Measurements from ENCODE around the gene RAB15. TPM values are rescaled to one million over a fixed set of nuclear protein-coding genes. Genes with fewer than 3 reads are reported as not detected.

The RAB15 gene
- polyA plus RNA-seq, 1 experiment = 7.7 TPM

GRCh38 chr14:64966976-64967375 lies 5.2 kb downstream of the RAB15 start:
- DNase-seq (ENCODE audit: low read depth) = no peak
- Histone ChIP-seq H3K4me3 (ENCODE audit: low read depth, low read length) (no peak overlapping the region), H3K27me3 (ENCODE audit: control insufficient read depth, insufficient read depth, low read length) (no peaks in the 10 kb centered on the region), H3K36me3 (ENCODE audit: control insufficient read depth, insufficient read depth, low read length) (no peaks in the 10 kb centered on the region)
- POLR2A ChIA-PET = no interaction called here
- TF ChIP-seq CTCF (IDR thresholded peaks at IDR 0.05; ENCODE audit: insufficient read depth, low read depth, low read length) = no peak
- CTCF ChIA-PET = no interaction called here

- no peak for DNase-seq (ENCODE audit: low read depth)
- Histone ChIP-seq H3K27me3 (ENCODE audit: control insufficient read depth, insufficient read depth, low read length) (no peaks in the 10 kb centered on the region), H3K36me3 (ENCODE audit: control insufficient read depth, insufficient read depth, low read length) (no peaks in the 10 kb centered on the region), H3K4me3 (ENCODE audit: low read depth, low read length) (no peak overlapping the region)
- no peak for TF ChIP-seq CTCF (IDR thresholded peaks at IDR 0.05; ENCODE audit: insufficient read depth, low read depth, low read length)
- ChIA-PET CTCF (interaction anchor here (1.9 kb wide), 1 partner anchor 142 kb away, joined by 5 read pairs; no protein-coding TSS in a partner anchor), POLR2A (no interaction called here)
These were observed 6.7 kb downstream of the RAB15 start for GRCh38 chr14:64965356-64966000.

- no peak overlapping the region for H3K4me3 ChIP-seq (ENCODE audit: low read depth, low read length)
- no peak for TF ChIP-seq CTCF (IDR thresholded peaks at IDR 0.05; ENCODE audit: insufficient read depth, low read depth, low read length)
- DNase-seq (ENCODE audit: low read depth) = no peak
- no peaks in the 10 kb centered on the region for H3K36me3 ChIP-seq (ENCODE audit: control insufficient read depth, insufficient read depth, low read length)
- ChIA-PET POLR2A (no interaction called here), CTCF (interaction anchor here (1.0 kb wide), 1 partner anchor 18 kb away, joined by 3 read pairs; no protein-coding TSS in a partner anchor)
- H3K27me3 ChIP-seq (ENCODE audit: control insufficient read depth, insufficient read depth, low read length) = no peaks in the 10 kb centered on the region
These were observed 8.5 kb downstream of the RAB15 start for GRCh38 chr14:64963611-64964010.

GRCh38 chr14:64960762-64961276 lies 11.3 kb downstream of the RAB15 start:
- no peak for DNase-seq (ENCODE audit: low read depth)
- no peak for TF ChIP-seq CTCF (IDR thresholded peaks at IDR 0.05; ENCODE audit: insufficient read depth, low read depth, low read length)
- Histone ChIP-seq H3K36me3 (ENCODE audit: control insufficient read depth, insufficient read depth, low read length) (no peaks in the 10 kb centered on the region), H3K27me3 (ENCODE audit: control insufficient read depth, insufficient read depth, low read length) (no peaks in the 10 kb centered on the region), H3K4me3 (ENCODE audit: low read depth, low read length) (no peak overlapping the region)
- POLR2A ChIA-PET = no interaction called here
- CTCF ChIA-PET = interaction anchor here (0.8 to 1.6 kb wide), 4 partner anchors 8 to 138 kb away, joined by 3 to 6 read pairs (median 4); no protein-coding TSS in a partner anchor

- no peaks in the 10 kb centered on the region for H3K36me3 ChIP-seq (ENCODE audit: control insufficient read depth, insufficient read depth, low read length)
- H3K4me3 ChIP-seq (ENCODE audit: low read depth, low read length) = no peak overlapping the region
- no peak for DNase-seq (ENCODE audit: low read depth)
- TF ChIP-seq CTCF (IDR thresholded peaks at IDR 0.05; ENCODE audit: insufficient read depth, low read depth, low read length) = no peak
- POLR2A ChIA-PET = interaction anchor here (0.5 kb wide), 1 partner anchor 62 kb away, joined by 9 read pairs; no protein-coding TSS in a partner anchor
- H3K27me3 ChIP-seq (ENCODE audit: control insufficient read depth, insufficient read depth, low read length) = no peaks in the 10 kb centered on the region
- CTCF ChIA-PET = no interaction called here
These were observed 13.4 kb downstream of the RAB15 start for GRCh38 chr14:64958743-64959142.

All from BJ (cell line).